ENCODE data around the gene SFXN3. TPM values are rescaled to one million over a fixed set of nuclear protein-coding genes. Genes with fewer than 3 reads are reported as not detected.
A peak's percentile ranks its signal among the peaks of the same experiment; 100 is the strongest.

The SFXN3 gene
- total and polyA plus RNA-seq, 2 of the 13 experiments (the other 11 are each of a cell fraction or from before 2014, with no cell fraction given), result 16.8 to 71.5 TPM

GRCh38 chr10:101066146-101066895 lies 35.3 kb downstream of the SFXN3 start (continued):
- TF ChIP-seq HMG20B (CRISPR knock-in tag; conservative IDR thresholded peaks at IDR 0.05), result 0 out of 2 replicates have a peak, but pooled peaks have one; percentile 5
- TF ChIP-seq KDM5B (CRISPR knock-in tag; IDR thresholded peaks at IDR 0.05; ENCODE audit: borderline replicate concordance), result peak; percentile 76; the same call in 1 of the 2 replicates
- peak; percentile 28; the same call in 1 of the 2 replicates for TF ChIP-seq ZNF512B (CRISPR knock-in tag; IDR thresholded peaks at IDR 0.05; ENCODE audit: borderline replicate concordance)
- TF ChIP-seq JUNB (CRISPR knock-in tag; IDR thresholded peaks at IDR 0.05; ENCODE audit: borderline replicate concordance), result no peak
- no peak for TF ChIP-seq ZNF737 (CRISPR knock-in tag; IDR thresholded peaks at IDR 0.05; ENCODE audit: borderline replicate concordance)
- peak; percentile 75; the same call in 1 of the 2 replicates for TF ChIP-seq ZSCAN25 (CRISPR knock-in tag; IDR thresholded peaks at IDR 0.05)
- TF ChIP-seq ZNF646 (CRISPR knock-in tag; IDR thresholded peaks at IDR 0.05), result no peak
- TF ChIP-seq GZF1 (CRISPR knock-in tag; IDR thresholded peaks at IDR 0.05), result no peak
- no peak for TF ChIP-seq ZNF180 (CRISPR knock-in tag; IDR thresholded peaks at IDR 0.05; ENCODE audit: borderline replicate concordance, low read depth)
- TF ChIP-seq CENPX (CRISPR knock-in tag; IDR thresholded peaks at IDR 0.05), result no peak
- TF ChIP-seq ZNF124 (CRISPR knock-in tag; IDR thresholded peaks at IDR 0.05), result peak; percentile 20; the same call in 1 of the 2 replicates
- TF ChIP-seq GATAD1 (CRISPR knock-in tag; IDR thresholded peaks at IDR 0.05), result peak; percentile 71
- TF ChIP-seq THAP9 (CRISPR knock-in tag; IDR thresholded peaks at IDR 0.05; ENCODE audit: borderline replicate concordance), result peak; percentile 70
- 0 out of 2 replicates have a peak, but pooled peaks have one; percentile 21 for TF ChIP-seq KLF13 (CRISPR knock-in tag; IDR thresholded peaks at IDR 0.05)
- no peak for TF ChIP-seq ZNF569 (CRISPR knock-in tag; IDR thresholded peaks at IDR 0.05; ENCODE audit: borderline replicate concordance)
- no peak for TF ChIP-seq SNAPC5 (CRISPR knock-in tag; IDR thresholded peaks at IDR 0.05; ENCODE audit: borderline replicate concordance)
